Activated CD4-positive, CD25-positive, alpha-beta regulatory T cell treated with anti-CD3 and anti-CD28 coated beads, Interleukin-2, amount 50 U/mL, for 16 hours (primary cell): ENCODE data around the gene SOX8.

ENCODE experiments used
- DNase-seq: peaks from one replicate; pipeline ENCODE4 v3.0.0-alpha.2; 2020; ENCODE audit warnings: low read depth, low spot score

Gene SOX8

GRCh38 chr16:972316-973002, 9.1 kb upstream of the SOX8 start:
- DNase-seq, result no peak

GRCh38 chr16:973366-973765, 8.2 kb upstream of the SOX8 start:
- no peak for DNase-seq

- no peak for DNase-seq
Observed at GRCh38 chr16:974001-974601, 7.5 kb upstream of the SOX8 start.

DNA sequence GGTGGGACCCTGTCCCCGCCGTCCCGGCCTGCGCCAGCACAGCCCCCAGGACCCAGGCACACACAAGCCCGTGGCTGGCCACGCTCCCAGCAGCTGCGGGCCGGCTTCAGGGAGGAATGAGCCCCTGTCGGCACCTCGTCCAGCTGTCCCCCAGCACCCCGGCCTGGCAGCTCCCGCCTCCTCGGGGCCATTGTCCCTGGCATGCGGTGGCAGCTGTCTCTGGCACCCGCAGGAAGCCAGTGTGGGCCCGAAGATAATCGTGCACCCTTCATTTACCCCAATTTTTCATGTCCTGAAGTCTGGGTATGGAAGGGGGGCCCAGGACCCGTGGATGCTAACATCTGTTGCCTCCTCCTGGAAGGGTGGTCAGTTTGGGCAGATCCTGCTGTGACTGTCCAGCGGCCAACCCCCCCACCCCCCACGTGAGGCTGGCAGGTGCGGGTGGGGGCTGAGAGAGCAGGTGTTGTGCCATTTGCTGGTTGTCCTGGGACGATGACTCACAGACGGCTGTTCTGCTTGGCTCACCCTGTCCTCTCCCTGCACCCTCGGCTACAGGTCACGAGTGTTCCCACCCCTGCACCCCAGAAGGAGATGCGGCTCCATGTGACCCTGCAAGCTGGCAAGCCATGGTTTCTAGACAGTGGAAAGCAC, 6.8 kb upstream of the SOX8 start:
- DNase-seq, result no peak

GRCh38 chr16:975291-975690, 6.3 kb upstream of the SOX8 start:
- DNase-seq, result no peak

DNA sequence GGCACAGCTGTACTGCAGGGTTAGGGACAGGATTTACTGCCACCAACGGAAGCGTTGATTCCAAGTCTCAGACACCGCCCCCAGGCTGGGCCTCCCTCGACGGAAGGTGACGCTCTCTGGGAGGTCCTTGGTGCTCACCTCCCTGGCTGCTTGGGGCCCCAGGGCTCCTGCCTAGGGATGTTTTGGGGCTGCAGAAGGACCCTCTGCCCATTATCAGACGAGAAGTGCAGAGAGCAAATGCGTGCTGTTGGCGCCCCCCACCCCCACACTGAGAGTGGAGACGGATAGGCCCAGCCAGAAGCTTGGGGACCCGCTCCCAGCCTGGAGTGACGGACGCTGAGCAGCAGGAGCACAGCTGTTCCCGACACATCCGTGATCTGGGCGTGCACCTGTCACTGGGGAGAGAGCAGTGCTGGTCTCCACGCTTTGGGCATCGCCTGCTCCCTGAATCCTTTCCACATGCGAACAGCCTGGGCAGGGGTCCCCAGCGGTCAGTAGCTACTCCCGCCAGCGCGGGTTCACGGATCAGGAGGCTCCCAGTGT, 5.1 kb upstream of the SOX8 start:
- no peak for DNase-seq

DNA sequence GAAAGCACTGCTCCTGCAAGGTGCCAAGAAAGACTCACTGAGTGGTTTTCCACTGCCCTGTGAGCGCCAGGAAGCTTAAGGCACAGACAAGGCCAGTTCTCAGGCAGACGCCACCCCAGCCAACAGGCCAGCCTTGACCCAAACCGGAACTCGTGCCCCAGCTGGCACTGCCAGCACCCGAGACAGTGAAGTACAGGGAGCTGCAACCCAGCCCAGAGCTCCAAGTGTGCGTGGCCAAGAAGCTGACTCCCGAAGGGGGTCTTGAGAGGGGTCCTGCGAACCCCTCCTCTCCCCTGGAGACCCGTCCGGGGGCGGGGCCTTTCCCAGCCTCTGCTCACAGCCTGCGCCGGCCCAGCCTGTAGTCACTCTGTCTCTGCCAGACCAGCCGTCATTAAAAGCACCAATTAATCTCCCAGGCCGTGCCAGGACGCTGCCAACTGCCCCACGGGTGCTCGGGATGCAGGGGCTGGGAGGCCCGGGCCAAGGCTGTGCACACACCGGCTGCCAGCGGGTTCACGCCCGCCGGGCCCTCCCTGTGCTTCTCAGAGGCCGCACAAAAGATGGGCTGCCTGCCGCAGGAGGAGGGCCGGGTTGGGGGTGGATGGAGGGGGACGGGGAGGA, 4.4 kb upstream of the SOX8 start:
- no peak for DNase-seq

- DNase-seq, result no peak
Observed at GRCh38 chr16:977896-978295, 3.7 kb upstream of the SOX8 start.

- no peak for DNase-seq
Observed at GRCh38 chr16:978403-978802, 3.2 kb upstream of the SOX8 start.

DNA sequence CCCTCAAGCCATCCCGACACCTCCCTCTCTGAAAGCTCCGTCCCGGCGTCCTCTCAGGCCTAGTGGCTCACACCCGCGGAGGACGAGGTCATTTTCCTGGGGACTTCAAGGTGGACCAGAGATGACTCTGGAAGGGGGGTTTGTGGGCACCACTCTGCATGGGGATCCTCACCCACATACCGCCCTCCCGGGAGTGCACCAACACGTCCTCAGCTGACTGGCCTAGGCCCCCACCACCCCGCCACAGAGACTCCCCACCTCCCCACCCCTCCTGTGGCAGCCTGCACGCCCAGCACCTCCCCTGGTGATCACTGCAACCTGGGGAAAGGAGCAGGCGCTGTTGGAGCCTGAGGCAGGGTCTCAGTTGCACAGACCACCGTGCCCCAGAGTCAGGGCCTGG, 2.4 kb upstream of the SOX8 start:
- no peak for DNase-seq

- no peak for DNase-seq
Observed at GRCh38 chr16:979859-980594, 1.5 kb upstream of the SOX8 start.

DNA sequence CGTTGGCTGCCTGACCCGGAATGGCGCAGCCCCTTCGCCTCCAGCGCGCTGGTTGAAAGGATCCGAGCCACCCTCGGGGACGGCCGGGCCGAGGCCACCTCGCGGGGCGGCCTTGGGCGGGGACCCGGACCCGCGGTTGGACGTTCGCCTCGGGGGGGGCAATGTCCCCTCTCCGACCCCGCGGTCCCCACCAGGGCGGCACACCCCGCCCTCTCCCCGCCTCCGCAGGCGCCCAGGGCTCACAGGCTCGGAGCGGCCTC, 1.0 kb upstream of the SOX8 start:
- no peak for DNase-seq

DNA sequence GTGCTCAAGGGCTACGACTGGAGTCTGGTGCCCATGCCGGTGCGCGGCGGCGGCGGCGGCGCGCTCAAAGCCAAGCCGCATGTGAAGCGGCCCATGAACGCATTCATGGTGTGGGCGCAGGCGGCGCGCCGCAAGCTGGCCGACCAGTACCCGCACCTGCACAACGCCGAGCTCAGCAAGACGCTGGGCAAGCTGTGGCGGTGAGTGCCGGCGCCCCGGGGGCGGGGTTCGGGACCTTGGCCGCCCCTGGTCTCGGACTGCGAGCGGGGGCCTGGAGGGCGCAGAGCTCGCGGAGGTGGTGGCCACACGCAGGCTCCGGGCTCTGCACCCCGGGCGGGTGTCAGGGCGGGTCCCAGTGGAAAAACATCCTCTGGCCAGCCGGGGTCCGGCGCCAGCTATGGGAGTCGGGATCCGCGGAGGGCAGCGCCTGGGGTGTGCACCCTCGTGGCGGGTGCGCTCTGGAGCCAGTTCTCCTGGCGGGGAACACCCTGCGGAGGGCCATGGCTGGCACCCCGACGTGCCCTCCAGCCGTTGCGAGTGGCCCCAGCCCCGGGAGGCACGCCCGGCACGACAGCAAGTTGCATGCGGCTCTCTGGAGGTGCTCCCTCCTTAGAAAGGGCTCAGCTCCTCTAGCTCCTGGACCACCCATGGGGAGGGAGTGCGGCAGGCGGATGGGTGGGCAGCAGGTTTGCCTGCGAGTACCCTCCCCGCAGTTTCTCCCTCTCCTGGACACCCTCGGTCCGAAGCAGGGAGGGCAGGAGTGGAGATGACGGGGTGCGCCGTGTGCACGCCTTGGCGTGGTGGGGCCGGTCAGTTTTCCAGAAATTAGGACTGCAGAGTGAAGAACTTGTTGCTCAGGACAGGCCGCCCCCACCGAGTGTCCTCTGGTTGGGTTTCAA, 824 bp downstream of the SOX8 start:
- DNase-seq, result no peak

DNA sequence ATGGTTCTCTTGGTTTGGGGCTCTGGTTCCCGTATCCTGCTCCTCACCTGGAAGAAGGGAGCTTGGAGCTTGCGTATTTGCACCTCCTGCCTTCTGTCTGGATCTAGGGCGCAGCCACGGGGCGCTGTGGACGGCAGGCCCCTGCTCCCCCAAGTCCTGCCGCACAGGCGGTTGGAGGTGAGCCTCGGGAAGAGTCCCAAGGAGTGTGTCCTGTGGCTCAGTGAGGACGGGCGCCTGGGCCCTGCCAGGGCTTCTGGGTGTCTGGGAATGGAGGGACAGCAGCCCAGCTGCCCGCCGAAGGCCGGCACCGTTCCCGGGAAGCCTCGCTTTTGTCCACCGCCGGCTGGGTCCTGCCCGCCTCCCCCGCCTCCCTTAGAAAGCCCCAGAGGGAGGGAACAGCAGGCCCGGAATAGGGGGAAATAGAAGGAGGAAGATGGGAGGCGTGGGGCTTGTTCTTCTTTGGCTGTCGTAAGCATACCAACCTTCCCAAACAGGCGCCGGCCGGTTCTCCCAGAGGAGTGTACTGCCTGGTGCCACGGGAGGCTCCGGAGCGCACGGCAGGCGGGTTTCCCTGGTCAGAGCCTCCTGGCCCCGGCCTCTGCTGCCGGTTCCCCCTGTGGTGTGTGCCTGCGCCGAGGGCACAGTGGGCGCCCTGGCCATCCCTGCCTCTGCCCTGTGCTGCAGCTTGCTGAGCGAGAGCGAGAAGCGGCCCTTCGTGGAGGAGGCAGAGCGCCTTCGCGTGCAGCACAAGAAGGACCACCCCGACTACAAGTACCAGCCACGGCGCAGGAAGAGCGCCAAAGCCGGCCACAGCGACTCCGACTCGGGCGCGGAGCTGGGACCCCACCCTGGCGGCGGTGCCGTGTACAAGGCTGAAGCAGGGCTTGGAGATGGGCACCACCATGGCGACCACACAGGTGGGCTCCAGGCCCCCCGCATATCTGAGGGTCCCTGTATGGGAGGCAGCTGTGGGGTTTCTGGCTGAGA, 1.8 kb downstream of the SOX8 start:
- DNase-seq, result no peak

DNA sequence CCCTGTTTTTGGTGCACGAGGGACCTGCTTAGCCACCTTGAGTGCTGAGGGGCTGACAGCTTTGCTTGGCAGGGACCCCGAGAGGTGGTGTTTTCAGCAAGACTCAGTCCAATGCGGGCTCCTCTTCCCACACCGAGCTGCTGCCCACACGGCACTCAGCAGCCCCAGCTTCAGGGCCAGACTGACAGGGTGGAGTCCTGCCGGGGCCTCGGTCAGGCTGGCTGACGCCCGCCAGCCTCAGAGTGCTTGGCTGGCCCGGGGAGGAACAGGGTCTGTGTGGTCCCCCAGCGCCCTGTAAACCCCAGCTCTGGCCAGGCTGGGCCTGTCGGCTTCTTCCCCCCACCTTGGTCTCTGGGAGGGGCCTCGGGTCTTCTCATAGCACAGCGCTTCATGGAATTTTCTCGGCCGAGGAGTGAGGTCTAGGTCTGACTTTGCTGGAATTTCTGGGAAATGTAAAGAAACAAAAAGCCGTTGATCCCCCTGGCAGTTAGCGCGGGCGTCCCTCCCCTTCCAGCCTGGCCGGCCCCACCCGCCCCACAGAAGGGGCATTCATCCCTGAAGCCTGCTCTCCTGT, 2.6 kb downstream of the SOX8 start:
- no peak for DNase-seq

DNA sequence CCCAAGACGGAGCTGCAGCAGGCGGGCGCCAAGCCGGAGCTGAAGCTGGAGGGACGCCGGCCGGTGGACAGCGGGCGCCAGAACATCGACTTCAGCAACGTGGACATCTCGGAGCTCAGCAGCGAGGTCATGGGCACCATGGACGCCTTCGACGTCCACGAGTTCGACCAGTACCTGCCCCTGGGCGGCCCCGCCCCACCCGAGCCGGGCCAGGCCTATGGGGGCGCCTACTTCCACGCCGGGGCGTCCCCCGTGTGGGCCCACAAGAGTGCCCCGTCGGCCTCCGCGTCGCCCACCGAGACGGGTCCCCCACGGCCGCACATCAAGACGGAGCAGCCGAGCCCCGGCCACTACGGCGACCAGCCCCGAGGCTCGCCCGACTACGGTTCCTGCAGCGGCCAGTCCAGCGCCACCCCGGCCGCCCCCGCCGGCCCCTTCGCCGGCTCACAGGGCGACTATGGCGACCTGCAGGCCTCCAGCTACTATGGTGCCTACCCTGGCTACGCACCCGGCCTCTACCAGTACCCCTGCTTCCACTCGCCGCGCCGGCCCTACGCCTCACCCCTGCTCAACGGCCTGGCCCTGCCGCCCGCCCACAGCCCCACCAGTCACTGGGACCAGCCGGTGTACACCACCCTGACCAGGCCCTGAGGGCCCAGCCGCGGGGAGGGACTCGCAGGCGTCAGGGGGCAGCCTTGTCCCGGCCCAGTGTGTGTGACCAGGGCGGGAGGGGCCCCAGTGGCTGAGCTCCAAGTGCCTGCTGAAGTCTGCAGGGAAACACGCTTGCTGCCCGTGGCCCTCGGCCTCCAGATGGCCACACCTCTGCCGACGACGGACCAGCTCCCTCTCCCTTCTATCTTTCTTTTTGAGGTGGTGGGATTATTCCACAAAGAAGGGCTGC, 3.4 kb downstream of the SOX8 start:
- no peak for DNase-seq

DNA sequence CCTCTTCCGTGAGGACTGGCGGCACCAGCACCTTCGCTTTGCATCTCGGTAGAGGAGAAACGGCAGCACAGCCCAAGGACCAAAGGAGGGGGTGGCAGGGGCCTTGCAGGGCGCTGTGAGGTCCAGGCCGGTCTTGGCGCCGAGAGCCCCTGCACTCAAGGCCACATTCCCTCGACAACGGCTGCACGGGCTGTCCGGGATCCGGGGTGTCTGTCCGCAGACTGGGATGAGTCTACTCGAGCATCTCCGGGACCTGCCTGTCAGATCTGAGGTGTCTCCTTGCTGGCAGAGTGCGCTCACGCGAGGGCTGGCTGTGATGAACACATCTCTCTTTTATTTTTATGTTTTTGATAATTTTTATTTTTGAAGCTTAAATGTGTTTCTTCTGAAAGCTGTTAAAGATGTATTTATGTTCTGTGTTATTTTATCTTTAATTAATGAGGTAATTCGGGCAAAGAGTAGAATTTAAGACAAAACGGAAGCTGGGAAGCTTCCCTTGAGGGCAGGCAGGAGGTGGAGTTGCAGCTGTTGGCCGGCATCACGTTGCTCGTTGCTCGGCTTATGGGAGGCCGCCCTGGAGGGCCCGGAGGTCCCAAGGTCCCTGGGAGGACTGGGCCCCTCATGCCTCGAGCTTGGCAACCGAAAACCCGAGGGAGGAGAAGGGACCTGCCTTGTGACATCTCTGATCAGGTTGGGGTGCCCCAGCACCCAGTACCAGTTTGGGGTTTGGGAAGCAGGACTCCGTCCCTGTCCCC, 4.3 kb downstream of the SOX8 start:
- no peak for DNase-seq

- no peak for DNase-seq
Observed at GRCh38 chr16:986411-986810, 4.8 kb downstream of the SOX8 start.
